GM20000 (cell line): ENCODE measurements around the gene PIM2.

ENCODE experiments used
- DNase-seq: peaks from one replicate; pipeline ENCODE4 v3.0.0; 2012; ENCODE audit warnings: low spot score
- TF ChIP-seq, protein P1 (sequence below): IDR thresholded peaks from 2 replicates; pipeline ENCODE4 v1.5.1; 2012; ENCODE audit warnings: mild to moderate bottlenecking, control low read depth; ENCODE audit errors: extremely low read depth, missing control alignments

The PIM2 gene

DNA sequence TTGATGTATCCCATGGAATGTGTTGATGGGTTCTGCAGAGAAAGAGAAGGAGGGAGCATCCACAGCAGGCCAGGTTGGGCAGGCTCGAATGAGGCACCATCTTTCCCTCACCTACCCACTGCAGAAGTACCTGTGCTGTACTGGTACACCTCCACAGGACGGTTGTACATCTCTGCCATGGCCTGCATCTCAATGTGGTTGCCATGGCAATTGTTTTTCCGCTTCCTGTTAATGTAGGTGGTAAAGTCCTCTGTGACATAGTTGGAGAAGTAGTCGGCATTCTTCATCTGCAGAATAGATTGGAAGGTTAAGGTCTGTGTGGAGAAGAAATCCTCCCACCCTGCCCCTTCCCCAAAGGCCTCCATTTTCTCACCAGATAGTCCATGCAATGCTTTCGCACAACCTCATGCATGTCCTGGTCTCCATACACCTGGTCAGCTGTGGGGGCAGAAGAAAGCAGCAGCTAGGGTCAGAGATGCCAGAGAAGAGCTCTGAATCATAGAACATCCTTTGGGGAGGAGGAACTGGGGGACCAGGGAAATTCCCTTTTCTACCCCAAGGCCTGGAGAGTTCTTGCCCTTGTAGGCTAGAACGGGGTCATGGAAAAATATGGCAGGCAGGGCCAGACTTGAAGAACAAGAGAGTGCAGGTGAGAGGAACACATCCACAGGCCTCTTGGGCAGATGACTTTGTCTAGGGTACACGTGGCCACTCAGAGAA, 15.9 kb upstream of the PIM2 start:
- no peak for DNase-seq
- TF ChIP-seq, protein P1, sequence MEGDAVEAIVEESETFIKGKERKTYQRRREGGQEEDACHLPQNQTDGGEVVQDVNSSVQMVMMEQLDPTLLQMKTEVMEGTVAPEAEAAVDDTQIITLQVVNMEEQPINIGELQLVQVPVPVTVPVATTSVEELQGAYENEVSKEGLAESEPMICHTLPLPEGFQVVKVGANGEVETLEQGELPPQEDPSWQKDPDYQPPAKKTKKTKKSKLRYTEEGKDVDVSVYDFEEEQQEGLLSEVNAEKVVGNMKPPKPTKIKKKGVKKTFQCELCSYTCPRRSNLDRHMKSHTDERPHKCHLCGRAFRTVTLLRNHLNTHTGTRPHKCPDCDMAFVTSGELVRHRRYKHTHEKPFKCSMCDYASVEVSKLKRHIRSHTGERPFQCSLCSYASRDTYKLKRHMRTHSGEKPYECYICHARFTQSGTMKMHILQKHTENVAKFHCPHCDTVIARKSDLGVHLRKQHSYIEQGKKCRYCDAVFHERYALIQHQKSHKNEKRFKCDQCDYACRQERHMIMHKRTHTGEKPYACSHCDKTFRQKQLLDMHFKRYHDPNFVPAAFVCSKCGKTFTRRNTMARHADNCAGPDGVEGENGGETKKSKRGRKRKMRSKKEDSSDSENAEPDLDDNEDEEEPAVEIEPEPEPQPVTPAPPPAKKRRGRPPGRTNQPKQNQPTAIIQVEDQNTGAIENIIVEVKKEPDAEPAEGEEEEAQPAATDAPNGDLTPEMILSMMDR: no peak

DNA sequence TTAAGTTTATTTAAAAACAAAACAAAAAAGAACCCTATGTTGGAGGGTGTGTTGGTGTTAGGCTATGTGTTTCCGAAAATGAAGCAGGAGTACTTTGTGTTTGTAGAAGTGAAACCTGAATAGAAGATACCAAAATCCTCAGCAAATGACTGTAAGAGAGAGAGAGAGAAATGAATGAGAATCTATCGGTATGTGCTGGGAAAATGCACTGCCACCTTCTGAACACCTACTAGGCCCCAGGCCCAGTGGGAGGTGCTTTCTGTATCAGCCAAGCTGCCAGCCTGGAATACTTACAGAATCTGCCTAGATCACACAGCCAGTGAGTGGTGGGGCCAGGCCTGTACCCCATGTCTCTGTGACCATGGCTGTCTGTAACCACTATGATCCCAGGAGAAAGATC, 14.9 kb upstream of the PIM2 start:
- TF ChIP-seq, protein P1: no peak
- no peak for DNase-seq

DNA sequence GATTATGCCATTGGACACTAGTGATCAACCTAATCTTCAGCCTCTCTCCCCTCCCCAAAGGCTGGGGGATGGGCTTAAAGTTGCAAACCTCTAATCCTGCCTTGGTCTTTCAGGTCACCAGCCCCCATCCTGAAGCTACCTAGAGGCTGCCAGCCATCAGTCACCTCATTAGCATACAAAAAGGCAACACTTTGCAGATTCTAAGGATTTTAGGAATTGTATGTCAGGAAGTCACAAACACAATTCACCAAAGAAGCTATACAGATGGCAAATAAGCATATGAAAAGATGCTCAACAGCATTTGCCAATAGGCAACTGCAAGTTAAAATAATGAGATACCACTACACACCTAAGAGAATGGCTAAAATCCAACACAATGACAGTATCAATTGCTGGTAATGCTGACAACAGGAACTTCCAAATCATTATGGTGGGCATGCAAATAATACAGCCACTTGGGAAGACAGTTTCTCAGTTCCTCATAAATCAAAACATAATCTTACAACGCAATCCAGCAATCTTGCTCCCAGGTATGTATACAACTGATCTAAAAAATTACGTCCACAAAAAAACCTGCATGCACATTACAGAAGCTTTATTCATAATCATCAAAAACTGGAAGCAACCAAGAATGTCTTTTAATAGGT, 9.0 kb upstream of the PIM2 start:
- no peak for DNase-seq
- TF ChIP-seq, protein P1: no peak

DNA sequence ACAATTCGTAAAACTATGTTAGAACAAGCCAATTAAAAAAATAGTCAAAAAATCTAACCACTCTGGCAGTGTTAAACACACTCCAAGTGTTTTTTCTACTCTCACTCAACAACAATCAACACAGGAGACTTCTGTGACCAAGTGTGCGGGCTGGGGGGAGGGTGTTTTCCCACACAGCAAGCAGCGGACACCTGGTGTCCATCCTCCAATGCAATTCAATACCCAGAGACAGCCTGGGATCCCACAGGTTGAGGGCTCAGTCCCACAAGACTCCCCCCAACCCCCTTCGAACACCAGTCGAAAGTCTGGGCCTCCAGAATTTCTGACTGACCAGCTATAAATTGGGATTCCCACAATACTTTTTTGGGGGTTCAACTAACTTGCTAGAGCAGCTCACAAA, 8.3 kb upstream of the PIM2 start:
- no peak for DNase-seq
- TF ChIP-seq, protein P1: no peak

DNA sequence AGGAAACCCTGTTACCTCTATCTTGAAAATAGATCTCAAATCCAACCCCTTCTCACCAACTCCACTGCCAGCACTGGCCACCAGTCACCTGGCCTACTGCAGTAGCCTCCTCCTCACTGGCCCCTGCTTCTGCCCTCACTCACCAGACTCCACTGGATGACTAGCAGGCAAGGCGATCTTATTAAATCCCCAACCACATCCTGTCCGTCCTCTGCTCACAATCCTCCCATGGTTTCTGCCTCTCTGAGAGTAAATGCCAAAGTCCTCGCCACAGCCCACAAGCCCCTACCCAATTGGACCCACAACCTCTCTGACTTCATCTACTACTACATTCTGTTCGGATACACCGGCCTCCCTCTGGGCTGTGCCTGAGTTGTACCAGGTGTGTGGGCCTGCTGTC, 5.4 kb upstream of the PIM2 start:
- TF ChIP-seq, protein P1: no peak
- no peak for DNase-seq

DNA sequence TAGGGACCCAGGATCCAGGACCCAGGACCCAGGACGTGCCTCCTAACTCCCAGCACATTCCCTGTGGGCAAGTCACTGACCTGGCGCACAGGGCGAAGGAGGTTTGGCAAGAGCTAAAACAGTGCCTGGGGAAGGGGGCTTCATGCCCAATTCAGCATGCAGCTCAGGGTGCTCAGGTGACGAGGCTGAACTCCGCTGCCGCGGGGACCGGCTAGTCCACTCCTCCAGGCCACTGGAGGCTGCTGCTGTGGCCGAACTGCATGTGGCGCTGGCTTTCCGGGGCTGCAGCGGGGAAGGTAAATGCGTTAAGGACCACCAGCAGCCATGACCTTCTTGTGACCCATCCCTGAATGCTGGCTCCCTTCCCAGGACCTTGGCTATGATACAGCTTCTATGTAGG, 4.9 kb upstream of the PIM2 start:
- TF ChIP-seq, protein P1: no peak
- no peak for DNase-seq

DNA sequence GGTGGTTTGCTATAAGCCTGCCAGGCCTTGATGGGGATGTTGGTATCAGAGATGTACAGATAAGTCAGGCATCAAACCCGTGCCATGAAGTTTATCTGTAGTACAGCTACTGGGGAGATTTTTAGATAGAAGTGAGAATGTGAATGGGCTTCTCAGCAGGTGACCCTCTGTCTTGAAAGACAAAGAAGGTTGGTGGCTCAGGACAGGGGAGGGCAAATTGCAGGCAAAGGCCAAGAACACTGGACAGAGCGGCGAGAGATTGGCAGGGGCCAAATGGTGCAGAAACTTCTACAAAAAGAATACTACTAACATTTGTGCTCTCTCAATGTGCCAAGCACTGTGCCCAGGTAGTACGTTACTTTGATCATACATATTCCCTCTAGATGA, 1.9 kb upstream of the PIM2 start:
- TF ChIP-seq, protein P1: no peak
- DNase-seq: no peak
